Measurements from ENCODE around the gene ZKSCAN3.

ZKSCAN3 gene

DNA sequence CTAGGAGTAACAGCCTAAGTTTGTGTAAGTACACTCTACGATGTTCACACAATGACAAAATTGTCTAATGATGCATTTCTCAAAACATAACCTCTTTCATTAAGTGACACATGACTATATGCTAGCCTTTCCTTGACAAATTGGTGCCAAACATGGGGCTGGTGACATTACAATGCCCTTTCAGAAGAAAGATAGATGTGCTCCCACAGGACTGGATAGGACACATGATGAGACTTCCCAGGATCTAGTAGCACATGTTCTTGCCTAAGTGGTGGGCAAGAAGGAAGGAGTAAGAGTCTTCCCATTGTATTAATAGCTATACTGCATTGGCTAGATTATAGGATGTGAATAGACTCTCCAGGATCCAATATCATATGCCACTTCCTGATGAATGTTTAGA, 21.5 kb downstream of the ZKSCAN3 start:
- Histone ChIP-seq H3K9ac (no peak overlapping the region), H2AFZ (no peak overlapping the region), H3K4me1 (no peaks in the 10 kb centered on the region), H3K27me3 (ENCODE audit: control insufficient read depth, insufficient read depth, low read length) (no peaks in the 10 kb centered on the region), H3K4me2 (ENCODE audit: low read length) (no peak overlapping the region), H3K79me2 (no peaks in the 10 kb centered on the region), H3K36me3 (ENCODE audit: control insufficient read depth, insufficient read depth, low read length) (no peaks in the 10 kb centered on the region), H3K4me3 (ENCODE audit: low read depth, low read length) (no peak overlapping the region), H3K9me3 (ENCODE audit: control insufficient read depth, low read length) (no peaks in the 10 kb centered on the region), H3K27ac (no peak overlapping the region)
- TF ChIP-seq, protein P1, sequence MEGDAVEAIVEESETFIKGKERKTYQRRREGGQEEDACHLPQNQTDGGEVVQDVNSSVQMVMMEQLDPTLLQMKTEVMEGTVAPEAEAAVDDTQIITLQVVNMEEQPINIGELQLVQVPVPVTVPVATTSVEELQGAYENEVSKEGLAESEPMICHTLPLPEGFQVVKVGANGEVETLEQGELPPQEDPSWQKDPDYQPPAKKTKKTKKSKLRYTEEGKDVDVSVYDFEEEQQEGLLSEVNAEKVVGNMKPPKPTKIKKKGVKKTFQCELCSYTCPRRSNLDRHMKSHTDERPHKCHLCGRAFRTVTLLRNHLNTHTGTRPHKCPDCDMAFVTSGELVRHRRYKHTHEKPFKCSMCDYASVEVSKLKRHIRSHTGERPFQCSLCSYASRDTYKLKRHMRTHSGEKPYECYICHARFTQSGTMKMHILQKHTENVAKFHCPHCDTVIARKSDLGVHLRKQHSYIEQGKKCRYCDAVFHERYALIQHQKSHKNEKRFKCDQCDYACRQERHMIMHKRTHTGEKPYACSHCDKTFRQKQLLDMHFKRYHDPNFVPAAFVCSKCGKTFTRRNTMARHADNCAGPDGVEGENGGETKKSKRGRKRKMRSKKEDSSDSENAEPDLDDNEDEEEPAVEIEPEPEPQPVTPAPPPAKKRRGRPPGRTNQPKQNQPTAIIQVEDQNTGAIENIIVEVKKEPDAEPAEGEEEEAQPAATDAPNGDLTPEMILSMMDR (IDR thresholded peaks at IDR 0.05) = no peak

DNA sequence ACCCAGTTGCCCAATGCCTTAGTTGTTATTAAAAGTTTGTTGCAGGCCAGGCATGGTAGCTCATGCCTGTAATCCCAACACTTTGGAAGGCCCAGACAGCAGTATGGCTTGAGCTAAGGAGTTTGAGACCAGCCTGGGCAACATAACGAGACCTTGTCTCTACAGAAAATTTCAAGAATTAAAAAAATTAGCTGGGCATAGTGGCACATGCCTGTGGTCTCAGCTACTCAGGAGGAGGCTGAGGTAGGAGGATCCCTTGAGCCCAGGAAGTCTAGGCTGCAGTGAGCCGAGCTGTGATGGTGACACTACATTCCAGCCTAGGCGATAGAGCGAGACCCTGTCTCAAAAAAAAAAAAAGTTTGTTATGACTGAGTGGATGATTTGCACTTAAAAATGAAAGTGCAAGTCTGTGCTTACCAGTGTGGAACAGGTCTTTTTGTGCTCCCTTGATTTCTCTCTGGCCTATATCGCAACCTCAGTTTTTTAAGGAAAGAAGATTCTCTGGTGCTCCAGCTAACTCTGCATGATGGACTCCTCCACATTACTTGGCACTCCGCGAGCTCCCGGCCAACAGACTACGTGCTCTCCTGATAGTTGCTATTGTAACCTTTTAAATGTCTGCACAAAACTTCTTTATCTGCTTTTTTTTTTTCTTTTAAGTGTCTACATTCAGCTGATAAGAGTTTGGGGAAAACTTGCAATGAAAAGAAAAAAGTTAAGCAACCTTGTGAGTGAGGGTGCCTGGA, 22.1 kb downstream of the ZKSCAN3 start:
- TF ChIP-seq, protein P1 (IDR thresholded peaks at IDR 0.05) = no peak
- H3K4me3 ChIP-seq (ENCODE audit: low read depth, low read length) = no peak overlapping the region
- H3K9me3 ChIP-seq (ENCODE audit: control insufficient read depth, low read length) = no peaks in the 10 kb centered on the region
- H3K4me1 ChIP-seq = no peaks in the 10 kb centered on the region
- H2AFZ ChIP-seq = no peak overlapping the region
- H3K36me3 ChIP-seq (ENCODE audit: control insufficient read depth, insufficient read depth, low read length) = no peaks in the 10 kb centered on the region
- no peak overlapping the region for H3K27ac ChIP-seq
- no peak overlapping the region for H3K4me2 ChIP-seq (ENCODE audit: low read length)
- no peaks in the 10 kb centered on the region for H3K79me2 ChIP-seq
- H3K9ac ChIP-seq = no peak overlapping the region
- no peaks in the 10 kb centered on the region for H3K27me3 ChIP-seq (ENCODE audit: control insufficient read depth, insufficient read depth, low read length)

DNA sequence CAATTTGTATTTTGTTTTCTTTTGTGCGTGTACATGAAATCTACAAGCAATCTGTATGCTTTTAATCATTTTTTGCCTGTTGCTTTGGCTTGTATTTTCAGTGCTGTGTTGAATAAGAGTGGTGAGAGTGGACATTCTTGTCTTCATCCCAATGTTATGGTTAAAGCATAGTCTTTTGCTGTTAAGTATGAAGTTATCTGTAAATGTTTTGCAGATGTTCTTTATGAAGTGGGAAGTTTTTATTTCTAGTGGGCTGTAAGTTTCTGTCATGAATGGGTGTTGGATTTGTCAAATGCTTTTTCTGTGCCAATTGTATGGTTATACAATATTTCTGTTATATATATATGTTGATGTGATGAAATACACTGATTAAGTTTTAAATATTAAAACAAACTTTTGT, 24.2 kb downstream of the ZKSCAN3 start:
- no peaks in the 10 kb centered on the region for H3K36me3 ChIP-seq (ENCODE audit: control insufficient read depth, insufficient read depth, low read length)
- TF ChIP-seq, protein P1 (IDR thresholded peaks at IDR 0.05) = no peak
- H2AFZ ChIP-seq = no peak overlapping the region
- no peaks in the 10 kb centered on the region for H3K79me2 ChIP-seq
- no peaks in the 10 kb centered on the region for H3K9me3 ChIP-seq (ENCODE audit: control insufficient read depth, low read length)
- H3K4me1 ChIP-seq = no peaks in the 10 kb centered on the region
- no peak overlapping the region for H3K27ac ChIP-seq
- no peaks in the 10 kb centered on the region for H3K27me3 ChIP-seq (ENCODE audit: control insufficient read depth, insufficient read depth, low read length)
- H3K9ac ChIP-seq = no peak overlapping the region
- H3K4me2 ChIP-seq (ENCODE audit: low read length) = no peak overlapping the region
- H3K4me3 ChIP-seq (ENCODE audit: low read depth, low read length) = no peak overlapping the region

DNA sequence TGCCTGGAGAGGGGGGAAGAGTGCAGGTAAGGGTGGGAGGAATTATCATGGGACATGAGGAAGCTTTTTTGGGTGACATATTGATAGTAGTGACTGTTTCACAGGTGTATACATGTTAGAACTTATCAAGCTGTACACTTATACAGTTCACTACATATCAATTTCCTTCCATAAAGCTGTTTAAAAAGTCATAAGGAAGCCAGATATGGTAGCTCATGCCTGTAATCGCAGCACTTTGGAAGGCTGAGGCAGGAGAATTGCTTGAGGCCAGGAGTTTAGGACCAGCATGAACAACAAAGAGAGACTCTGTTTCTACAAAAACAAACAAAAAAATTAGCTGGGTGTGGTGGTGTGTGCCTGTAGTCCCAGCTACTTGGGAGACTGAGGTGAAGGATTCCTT, 28.1 kb downstream of the ZKSCAN3 start:
- Histone ChIP-seq H3K79me2 (no peaks in the 10 kb centered on the region), H3K27me3 (ENCODE audit: control insufficient read depth, insufficient read depth, low read length) (no peaks in the 10 kb centered on the region), H3K4me3 (ENCODE audit: low read depth, low read length) (no peak overlapping the region), H3K4me2 (ENCODE audit: low read length) (no peak overlapping the region), H3K27ac (no peak overlapping the region), H2AFZ (no peak overlapping the region), H3K9ac (no peak overlapping the region), H3K4me1 (peaks cover 2% of the 10 kb centered on the region), H3K9me3 (ENCODE audit: control insufficient read depth, low read length) (no peaks in the 10 kb centered on the region), H3K36me3 (ENCODE audit: control insufficient read depth, insufficient read depth, low read length) (no peaks in the 10 kb centered on the region)
- TF ChIP-seq, protein P1 (IDR thresholded peaks at IDR 0.05) = no peak

DNA sequence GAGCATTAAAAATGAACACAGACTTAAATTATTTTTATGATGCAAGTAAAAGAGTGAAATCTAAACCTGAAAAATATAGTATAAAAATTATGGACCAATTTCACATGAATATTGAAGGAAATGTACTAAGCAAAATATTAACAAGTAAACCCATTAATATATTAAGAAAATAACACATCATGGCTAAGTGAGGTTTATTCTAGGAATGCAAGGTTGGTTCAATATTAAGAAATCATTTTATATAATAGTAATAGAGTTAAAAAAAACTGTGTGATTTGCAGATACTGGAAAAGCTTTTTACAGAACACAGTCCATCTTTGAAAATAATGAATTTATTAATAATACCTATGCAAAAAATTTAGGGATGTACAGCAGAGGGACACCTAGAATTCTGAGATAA, 28.9 kb downstream of the ZKSCAN3 start:
- Histone ChIP-seq H3K4me2 (ENCODE audit: low read length) (no peak overlapping the region), H3K4me1 (peaks cover 7% of the 10 kb centered on the region), H3K36me3 (ENCODE audit: control insufficient read depth, insufficient read depth, low read length) (no peaks in the 10 kb centered on the region), H3K9me3 (ENCODE audit: control insufficient read depth, low read length) (no peaks in the 10 kb centered on the region), H3K79me2 (no peaks in the 10 kb centered on the region), H3K9ac (no peak overlapping the region), H3K4me3 (ENCODE audit: low read depth, low read length) (no peak overlapping the region), H3K27me3 (ENCODE audit: control insufficient read depth, insufficient read depth, low read length) (no peaks in the 10 kb centered on the region), H3K27ac (no peak overlapping the region), H2AFZ (no peak overlapping the region)
- TF ChIP-seq, protein P1 (IDR thresholded peaks at IDR 0.05) = no peak

Data from parathyroid adenoma (tissue), 2 donors.